ENCODE data around the gene CHRNA10. TPM values are rescaled to one million over a fixed set of nuclear protein-coding genes. Genes with fewer than 3 reads are reported as not detected.

The CHRNA10 gene
- total and polyA plus RNA-seq, 4 donors: 0.10 to 1.7 (median 0.36) TPM

DNA sequence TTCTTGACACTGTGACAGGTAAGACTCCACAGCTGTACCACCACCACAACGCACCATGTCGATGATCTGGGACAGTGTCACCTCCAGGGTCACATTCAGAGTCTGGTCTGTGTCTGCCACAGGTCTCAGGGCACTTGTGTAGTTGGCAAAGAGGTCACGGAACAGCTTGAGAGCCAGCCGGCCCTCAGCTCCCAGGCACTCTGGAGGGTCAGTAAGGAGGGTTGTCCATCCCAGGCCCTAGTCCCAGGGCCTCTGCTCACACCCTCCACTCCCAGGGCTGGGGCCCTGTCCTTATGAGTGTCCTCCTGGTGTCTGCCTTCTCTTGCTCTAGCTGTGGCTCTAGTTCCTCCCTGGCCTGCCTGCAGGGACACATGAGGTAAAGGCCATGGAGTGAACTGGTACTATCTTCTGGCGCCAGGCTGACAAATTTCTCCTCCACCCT, 1.4 kb downstream of the CHRNA10 start:
- Histone ChIP-seq H3K9ac (ENCODE audit: low read depth in 1 of 2, low read length in 2 of 2) (no peak overlapping the region), H3K4me1 (ENCODE audit: control insufficient read depth in 4 of 4, insufficient read depth in 4 of 4, low read length in 3 of 4) (no peaks in the 10 kb centered on the region), H3K36me3 (ENCODE audit: control insufficient read depth in 4 of 4, insufficient read depth in 3 of 4, low read depth in 1 of 4, low read length in 3 of 4) (peaks cover 12 to 75% (median 30%) of the 10 kb centered on the region in 4 donors), H3K27me3 (ENCODE audit: control insufficient read depth in 4 of 4, insufficient read depth in 4 of 4, low read length in 3 of 4) (no peaks in the 10 kb centered on the region), H3K9me3 (ENCODE audit: control insufficient read depth in 4 of 4, low read length in 3 of 4) (no peaks in the 10 kb centered on the region), H3K27ac (ENCODE audit: low read depth in 1 of 2, low read length in 2 of 2) (no peak overlapping the region), H3K4me3 (ENCODE audit: low read depth in 1 of 3, low read length in 3 of 3) (no peak overlapping the region)
- TF ChIP-seq TAF1 (conservative IDR thresholded peaks at IDR 0.05): no peak
- no peak for DNase-seq (ENCODE audit: low spot score)
- 97% methylated on average over 5 of the region's 5 CpGs for WGBS

DNA sequence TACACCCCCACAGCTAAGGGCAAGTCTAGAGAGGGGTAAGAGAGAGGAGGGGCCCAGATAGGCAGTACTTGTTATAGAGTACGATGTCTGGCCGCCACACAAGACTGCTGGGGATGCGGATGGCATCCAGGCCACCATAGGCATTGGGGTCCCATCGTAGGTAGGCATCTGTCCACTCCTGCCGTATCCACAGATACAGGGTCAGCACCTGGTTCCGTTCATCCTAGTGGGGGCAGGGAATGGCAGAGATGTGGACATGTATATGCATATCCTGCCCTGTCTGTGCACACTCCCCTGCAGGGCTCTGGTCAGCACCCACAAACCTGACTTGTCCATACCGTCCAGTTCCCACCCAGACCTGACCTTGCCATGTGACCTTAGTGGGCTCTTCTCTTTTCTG, 2.1 kb downstream of the CHRNA10 start:
- no peak for TF ChIP-seq HNF4G (IDR thresholded peaks at IDR 0.05)
- TF ChIP-seq JUND (IDR thresholded peaks at IDR 0.05): no peak
- TF ChIP-seq EGR1 (IDR thresholded peaks at IDR 0.05; ENCODE audit: low read depth in 2 of 2): no peak
- TF ChIP-seq FOXA1 (IDR thresholded peaks at IDR 0.05): no peak
- TF ChIP-seq, protein P1, sequence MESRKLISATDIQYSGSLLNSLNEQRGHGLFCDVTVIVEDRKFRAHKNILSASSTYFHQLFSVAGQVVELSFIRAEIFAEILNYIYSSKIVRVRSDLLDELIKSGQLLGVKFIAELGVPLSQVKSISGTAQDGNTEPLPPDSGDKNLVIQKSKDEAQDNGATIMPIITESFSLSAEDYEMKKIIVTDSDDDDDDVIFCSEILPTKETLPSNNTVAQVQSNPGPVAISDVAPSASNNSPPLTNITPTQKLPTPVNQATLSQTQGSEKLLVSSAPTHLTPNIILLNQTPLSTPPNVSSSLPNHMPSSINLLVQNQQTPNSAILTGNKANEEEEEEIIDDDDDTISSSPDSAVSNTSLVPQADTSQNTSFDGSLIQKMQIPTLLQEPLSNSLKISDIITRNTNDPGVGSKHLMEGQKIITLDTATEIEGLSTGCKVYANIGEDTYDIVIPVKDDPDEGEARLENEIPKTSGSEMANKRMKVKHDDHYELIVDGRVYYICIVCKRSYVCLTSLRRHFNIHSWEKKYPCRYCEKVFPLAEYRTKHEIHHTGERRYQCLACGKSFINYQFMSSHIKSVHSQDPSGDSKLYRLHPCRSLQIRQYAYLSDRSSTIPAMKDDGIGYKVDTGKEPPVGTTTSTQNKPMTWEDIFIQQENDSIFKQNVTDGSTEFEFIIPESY (IDR thresholded peaks at IDR 0.05): no peak
- H3K36me3 ChIP-seq (ENCODE audit: control insufficient read depth in 4 of 4, insufficient read depth in 3 of 4, low read depth in 1 of 4, low read length in 3 of 4): peaks cover 12 to 72% (median 28%) of the 10 kb centered on the region in 4 donors
- H3K4me3 ChIP-seq (ENCODE audit: low read depth in 1 of 3, low read length in 3 of 3): no peak overlapping the region

DNA sequence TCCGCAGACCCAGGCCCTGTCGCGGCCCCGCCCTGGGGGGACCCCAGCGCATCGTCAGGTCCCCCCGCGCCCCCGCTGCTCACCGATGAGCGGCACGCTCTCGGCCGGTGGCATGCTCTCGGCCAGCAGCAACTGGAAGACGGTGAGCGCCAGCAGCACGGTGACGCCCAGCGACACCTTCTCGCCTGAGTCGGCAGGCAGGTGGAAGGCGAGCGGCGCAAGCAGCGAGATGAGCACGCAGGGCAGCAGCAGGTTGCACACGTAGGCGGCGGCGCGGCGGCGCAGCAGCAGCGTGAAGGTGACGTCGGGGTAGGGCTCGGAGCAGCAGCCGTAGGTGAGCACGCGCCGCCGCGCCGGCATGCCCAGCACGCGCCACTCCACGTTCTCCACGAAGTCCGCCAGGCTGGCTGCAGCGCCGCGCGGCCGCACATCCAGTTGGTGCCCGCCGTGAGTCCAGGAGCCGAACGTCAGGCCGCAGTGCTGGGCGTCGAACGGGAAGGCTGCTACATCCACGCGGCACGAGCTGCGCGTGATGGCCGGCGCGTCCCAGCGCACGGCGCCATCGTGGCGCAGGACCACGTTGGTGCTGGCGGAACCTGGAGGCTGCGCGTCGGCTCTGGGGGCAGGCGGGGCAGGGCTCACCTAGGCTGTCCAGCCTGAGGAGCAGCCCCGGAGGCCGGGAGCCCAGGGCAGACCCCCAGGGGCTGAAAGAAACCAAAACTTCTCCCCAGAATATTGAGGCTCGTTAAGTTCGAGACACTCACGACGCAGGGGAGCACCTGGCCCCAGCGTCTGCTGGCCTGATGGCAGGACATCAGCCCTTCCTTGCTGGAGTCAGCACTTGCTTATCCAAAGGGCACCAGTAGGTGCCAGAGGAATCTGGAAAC, 3.8 kb downstream of the CHRNA10 start:
- DNase-seq (ENCODE audit: low spot score): no peak
- H3K27ac ChIP-seq (ENCODE audit: low read depth in 1 of 2, low read length in 2 of 2): no peak overlapping the region
- H3K4me1 ChIP-seq (ENCODE audit: control insufficient read depth in 4 of 4, insufficient read depth in 4 of 4, low read length in 3 of 4): no peaks in the 10 kb centered on the region
- no peak overlapping the region for H3K9ac ChIP-seq (ENCODE audit: low read depth in 1 of 2, low read length in 2 of 2)
- 98% methylated on average over 89 of the region's 89 CpGs for WGBS
- H3K4me3 ChIP-seq (ENCODE audit: low read depth in 1 of 3, low read length in 3 of 3): no peak overlapping the region
- peaks cover 10 to 57% (median 20%) of the 10 kb centered on the region in 4 donors for H3K36me3 ChIP-seq (ENCODE audit: control insufficient read depth in 4 of 4, insufficient read depth in 3 of 4, low read depth in 1 of 4, low read length in 3 of 4)
- H3K9me3 ChIP-seq (ENCODE audit: control insufficient read depth in 4 of 4, low read length in 3 of 4): no peaks in the 10 kb centered on the region
- H3K27me3 ChIP-seq (ENCODE audit: control insufficient read depth in 4 of 4, insufficient read depth in 4 of 4, low read length in 3 of 4): no peaks in the 10 kb centered on the region
- TF ChIP-seq NR2F2 (IDR thresholded peaks at IDR 0.05) (no peak), RXRA (IDR thresholded peaks at IDR 0.05) (no peak), RAD21 (IDR thresholded peaks at IDR 0.05) (no peak), TAF1 (conservative IDR thresholded peaks at IDR 0.05) (no peak), FOXA2 (IDR thresholded peaks at IDR 0.05) (no peak), GABPA (IDR thresholded peaks at IDR 0.05 in 1 of 2, conservative IDR thresholded peaks at IDR 0.05 in 1 of 2) (no peak), HNF4A (conservative IDR thresholded peaks at IDR 0.05) (no peak), YY1 (IDR thresholded peaks at IDR 0.05) (no peak), SP1 (IDR thresholded peaks at IDR 0.05) (no peak), JUND (IDR thresholded peaks at IDR 0.05) (no peak), EGR1 (IDR thresholded peaks at IDR 0.05; ENCODE audit: low read depth in 2 of 2) (no peak), HNF4G (IDR thresholded peaks at IDR 0.05) (no peak), FOXA1 (IDR thresholded peaks at IDR 0.05) (no peak)
- TF ChIP-seq, protein P2, sequence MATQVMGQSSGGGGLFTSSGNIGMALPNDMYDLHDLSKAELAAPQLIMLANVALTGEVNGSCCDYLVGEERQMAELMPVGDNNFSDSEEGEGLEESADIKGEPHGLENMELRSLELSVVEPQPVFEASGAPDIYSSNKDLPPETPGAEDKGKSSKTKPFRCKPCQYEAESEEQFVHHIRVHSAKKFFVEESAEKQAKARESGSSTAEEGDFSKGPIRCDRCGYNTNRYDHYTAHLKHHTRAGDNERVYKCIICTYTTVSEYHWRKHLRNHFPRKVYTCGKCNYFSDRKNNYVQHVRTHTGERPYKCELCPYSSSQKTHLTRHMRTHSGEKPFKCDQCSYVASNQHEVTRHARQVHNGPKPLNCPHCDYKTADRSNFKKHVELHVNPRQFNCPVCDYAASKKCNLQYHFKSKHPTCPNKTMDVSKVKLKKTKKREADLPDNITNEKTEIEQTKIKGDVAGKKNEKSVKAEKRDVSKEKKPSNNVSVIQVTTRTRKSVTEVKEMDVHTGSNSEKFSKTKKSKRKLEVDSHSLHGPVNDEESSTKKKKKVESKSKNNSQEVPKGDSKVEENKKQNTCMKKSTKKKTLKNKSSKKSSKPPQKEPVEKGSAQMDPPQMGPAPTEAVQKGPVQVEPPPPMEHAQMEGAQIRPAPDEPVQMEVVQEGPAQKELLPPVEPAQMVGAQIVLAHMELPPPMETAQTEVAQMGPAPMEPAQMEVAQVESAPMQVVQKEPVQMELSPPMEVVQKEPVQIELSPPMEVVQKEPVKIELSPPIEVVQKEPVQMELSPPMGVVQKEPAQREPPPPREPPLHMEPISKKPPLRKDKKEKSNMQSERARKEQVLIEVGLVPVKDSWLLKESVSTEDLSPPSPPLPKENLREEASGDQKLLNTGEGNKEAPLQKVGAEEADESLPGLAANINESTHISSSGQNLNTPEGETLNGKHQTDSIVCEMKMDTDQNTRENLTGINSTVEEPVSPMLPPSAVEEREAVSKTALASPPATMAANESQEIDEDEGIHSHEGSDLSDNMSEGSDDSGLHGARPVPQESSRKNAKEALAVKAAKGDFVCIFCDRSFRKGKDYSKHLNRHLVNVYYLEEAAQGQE (IDR thresholded peaks at IDR 0.05): no peak
- TF ChIP-seq, protein P3, sequence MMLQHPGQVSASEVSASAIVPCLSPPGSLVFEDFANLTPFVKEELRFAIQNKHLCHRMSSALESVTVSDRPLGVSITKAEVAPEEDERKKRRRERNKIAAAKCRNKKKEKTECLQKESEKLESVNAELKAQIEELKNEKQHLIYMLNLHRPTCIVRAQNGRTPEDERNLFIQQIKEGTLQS (IDR thresholded peaks at IDR 0.05): no peak
- TF ChIP-seq, protein P1 (IDR thresholded peaks at IDR 0.05): no peak
- TF ChIP-seq, protein P4, sequence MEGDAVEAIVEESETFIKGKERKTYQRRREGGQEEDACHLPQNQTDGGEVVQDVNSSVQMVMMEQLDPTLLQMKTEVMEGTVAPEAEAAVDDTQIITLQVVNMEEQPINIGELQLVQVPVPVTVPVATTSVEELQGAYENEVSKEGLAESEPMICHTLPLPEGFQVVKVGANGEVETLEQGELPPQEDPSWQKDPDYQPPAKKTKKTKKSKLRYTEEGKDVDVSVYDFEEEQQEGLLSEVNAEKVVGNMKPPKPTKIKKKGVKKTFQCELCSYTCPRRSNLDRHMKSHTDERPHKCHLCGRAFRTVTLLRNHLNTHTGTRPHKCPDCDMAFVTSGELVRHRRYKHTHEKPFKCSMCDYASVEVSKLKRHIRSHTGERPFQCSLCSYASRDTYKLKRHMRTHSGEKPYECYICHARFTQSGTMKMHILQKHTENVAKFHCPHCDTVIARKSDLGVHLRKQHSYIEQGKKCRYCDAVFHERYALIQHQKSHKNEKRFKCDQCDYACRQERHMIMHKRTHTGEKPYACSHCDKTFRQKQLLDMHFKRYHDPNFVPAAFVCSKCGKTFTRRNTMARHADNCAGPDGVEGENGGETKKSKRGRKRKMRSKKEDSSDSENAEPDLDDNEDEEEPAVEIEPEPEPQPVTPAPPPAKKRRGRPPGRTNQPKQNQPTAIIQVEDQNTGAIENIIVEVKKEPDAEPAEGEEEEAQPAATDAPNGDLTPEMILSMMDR (IDR thresholded peaks at IDR 0.05; ENCODE audit: low read depth, low read length, missing input control): no peak

More for the DNA sequence above, 2.1 kb downstream of the CHRNA10 start:
- no peak overlapping the region for H3K9ac ChIP-seq (ENCODE audit: low read depth in 1 of 2, low read length in 2 of 2)
- WGBS: 96% methylated on average over 7 of the region's 7 CpGs
- no peak overlapping the region for H3K27ac ChIP-seq (ENCODE audit: low read depth in 1 of 2, low read length in 2 of 2)
- no peaks in the 10 kb centered on the region for H3K27me3 ChIP-seq (ENCODE audit: control insufficient read depth in 4 of 4, insufficient read depth in 4 of 4, low read length in 3 of 4)
- no peaks in the 10 kb centered on the region for H3K9me3 ChIP-seq (ENCODE audit: control insufficient read depth in 4 of 4, low read length in 3 of 4)
- DNase-seq (ENCODE audit: low spot score): no peak
- H3K4me1 ChIP-seq (ENCODE audit: control insufficient read depth in 4 of 4, insufficient read depth in 4 of 4, low read length in 3 of 4): no peaks in the 10 kb centered on the region

All from liver (tissue), 9 donors.